ENCODE measurements around the gene SLC25A23.
A peak's percentile ranks its signal among the peaks of the same experiment; 100 is the strongest.

Gene SLC25A23

GRCh38 chr19:6494438-6495036 lies 34.9 kb upstream of the SLC25A23 start:
- ChIA-PET CTCF (no interaction called here), POLR2A (no interaction called here)
- Histone ChIP-seq H3K9me3 (ENCODE audit: control insufficient read depth, insufficient read depth, low read depth, low read length) (no peaks in the 10 kb centered on the region), H3K4me3 (ENCODE audit: low read depth, low read length) (no peak overlapping the region), H3K36me3 (ENCODE audit: control insufficient read depth in 2 of 2, insufficient read depth in 1 of 2, low read length in 2 of 2) (peaks cover 0 to 7% of the 10 kb centered on the region in 2 experiments; a peak in 1 of 3 replicates), H3K27ac (ENCODE audit: extremely low read depth, low read depth, low read length) (no peak overlapping the region), H3K4me1 (ENCODE audit: control insufficient read depth, insufficient read depth, low read length) (no peaks in the 10 kb centered on the region)
- TF ChIP-seq ZEB2 (tag by site-specific recombination; IDR thresholded peaks at IDR 0.05) (no peak), BCL11B (tag by site-specific recombination; IDR thresholded peaks at IDR 0.05; ENCODE audit: low read depth) (peak; percentile 64), ZNF76 (tag by site-specific recombination; IDR thresholded peaks at IDR 0.05; ENCODE audit: borderline replicate concordance, low read depth) (no peak)

- Histone ChIP-seq H3K9me3 (ENCODE audit: control insufficient read depth, insufficient read depth, low read depth, low read length) (no peaks in the 10 kb centered on the region), H3K36me3 (ENCODE audit: control insufficient read depth in 2 of 2, insufficient read depth in 1 of 2, low read length in 2 of 2) (peaks cover 0 to 7% of the 10 kb centered on the region in 2 experiments; a peak in 1 of 3 replicates), H3K4me3 (ENCODE audit: low read depth, low read length) (no peak overlapping the region), H3K4me1 (ENCODE audit: control insufficient read depth, insufficient read depth, low read length) (no peaks in the 10 kb centered on the region), H3K27ac (ENCODE audit: extremely low read depth, low read depth, low read length) (no peak overlapping the region)
- TF ChIP-seq PRDM6 (tag by site-specific recombination; IDR thresholded peaks at IDR 0.05) (no peak), RBAK (tag by site-specific recombination; IDR thresholded peaks at IDR 0.05) (peak; percentile 83; the same call in 1 of the 2 replicates), GLIS1 (tag by site-specific recombination; IDR thresholded peaks at IDR 0.05) (peak; percentile 52; the same call in 1 of the 2 replicates), YY1 (tag by site-specific recombination; IDR thresholded peaks at IDR 0.05) (0 out of 2 replicates have a peak, but pooled peaks have one; percentile 14)
- ChIA-PET CTCF (interaction anchor here (0.6 kb wide), 1 partner anchor 28 kb away, joined by 3 read pairs; no protein-coding TSS in a partner anchor), POLR2A (interaction anchor here (0.6 kb wide), 1 partner anchor 1282 kb away, joined by 5 read pairs; no protein-coding TSS in a partner anchor)
Measured at GRCh38 chr19:6491802-6492592, 32.4 kb upstream of the SLC25A23 start.

- Histone ChIP-seq H3K4me1 (ENCODE audit: control insufficient read depth, insufficient read depth, low read length) (no peaks in the 10 kb centered on the region), H3K4me3 (ENCODE audit: low read depth, low read length) (no peak overlapping the region), H3K36me3 (ENCODE audit: control insufficient read depth in 2 of 2, insufficient read depth in 1 of 2, low read length in 2 of 2) (no peaks in the 10 kb centered on the region), H3K27ac (ENCODE audit: extremely low read depth, low read depth, low read length) (no peak overlapping the region), H3K9me3 (ENCODE audit: control insufficient read depth, insufficient read depth, low read depth, low read length) (no peaks in the 10 kb centered on the region)
- ChIA-PET CTCF (interaction anchor here (0.7 to 1.3 kb wide), 2 partner anchors 8 to 240 kb away, joined by 3 to 7 read pairs; partner anchors contain the start of gene DENND1C), POLR2A (no interaction called here)
- TF ChIP-seq ZNF26 (tag by site-specific recombination; IDR thresholded peaks at IDR 0.05), result no peak
- TF ChIP-seq ZNF366 (tag by site-specific recombination; conservative IDR thresholded peaks at IDR 0.05), result peak; percentile 93
Measured at GRCh38 chr19:6490134-6490533, 30.5 kb upstream of the SLC25A23 start.

- Histone ChIP-seq H3K9me3 (ENCODE audit: control insufficient read depth, insufficient read depth, low read depth, low read length) (no peaks in the 10 kb centered on the region), H3K4me1 (ENCODE audit: control insufficient read depth, insufficient read depth, low read length) (no peaks in the 10 kb centered on the region), H3K27ac (ENCODE audit: extremely low read depth, low read depth, low read length) (no peak overlapping the region), H3K36me3 (ENCODE audit: control insufficient read depth in 2 of 2, insufficient read depth in 1 of 2, low read length in 2 of 2) (no peaks in the 10 kb centered on the region), H3K4me3 (ENCODE audit: low read depth, low read length) (no peak overlapping the region)
- ChIA-PET POLR2A (no interaction called here), CTCF (interaction anchor here (0.7 kb wide), 1 partner anchor 241 kb away, joined by 3 read pairs; no protein-coding TSS in a partner anchor)
- TF ChIP-seq SCRT1 (tag by site-specific recombination; IDR thresholded peaks at IDR 0.05; ENCODE audit: borderline replicate concordance) (no peak), ZFP3 (tag by site-specific recombination; IDR thresholded peaks at IDR 0.05; ENCODE audit: low read depth) (no peak), ZNF561 (tag by site-specific recombination; IDR thresholded peaks at IDR 0.05; ENCODE audit: borderline replicate concordance) (no peak), ZNF560 (tag by site-specific recombination; IDR thresholded peaks at IDR 0.05; ENCODE audit: borderline replicate concordance) (no peak), ZBTB6 (tag by site-specific recombination; IDR thresholded peaks at IDR 0.05) (no peak), ZNF792 (tag by site-specific recombination; IDR thresholded peaks at IDR 0.05) (no peak), ZNF114 (tag by site-specific recombination; IDR thresholded peaks at IDR 0.05) (no peak), BCL6B (tag by site-specific recombination; IDR thresholded peaks at IDR 0.05) (no peak), ZNF76 (tag by site-specific recombination; IDR thresholded peaks at IDR 0.05; ENCODE audit: borderline replicate concordance, low read depth) (no peak), SP3 (tag by site-specific recombination; IDR thresholded peaks at IDR 0.05) (no peak), ZNF701 (tag by site-specific recombination; IDR thresholded peaks at IDR 0.05) (no peak)
Measured at GRCh38 chr19:6489278-6490061, 29.9 kb upstream of the SLC25A23 start.

Measured in HEK293 (cell line).